Forelimb muscle (tissue), 1 donor: ENCODE measurements around the gene KRT32. TPM values are rescaled to one million over a fixed set of nuclear protein-coding genes. Genes with fewer than 3 reads are reported as not detected.

ENCODE experiments used
- DNase-seq: peaks from one replicate; pipeline ENCODE4 v3.0.0-alpha.2; 2013; ENCODE audit warnings: low read depth
- polyA plus RNA-seq: library from polyadenylated mRNA; unstranded; fragments of 120-200 nt; gene quantifications from one replicate; pipeline ENCODE4 v1.2.1, GENCODE V29; 2013; ENCODE audit not compliant: insufficient read length

KRT32 gene
- polyA plus RNA-seq, 1 donor, result not detected

- no peak for DNase-seq
Observed at GRCh38 chr17:41492771-41493170, 25.6 kb upstream of the KRT32 start.

GRCh38 chr17:41492351-41492750 is 25.2 kb upstream of the KRT32 start:
- no peak for DNase-seq

GRCh38 chr17:41491476-41491875 is 24.3 kb upstream of the KRT32 start:
- no peak for DNase-seq

- no peak for DNase-seq
Observed at GRCh38 chr17:41490000-41490990, 23.1 kb upstream of the KRT32 start.

GRCh38 chr17:41489531-41489930 is 22.3 kb upstream of the KRT32 start, which contains the start of gene KRT36:
KRT36 (minus strand) TSS chr17:41489910; CDS start chr17:41489864, 46 bp downstream.
- DNase-seq, result no peak

- no peak for DNase-seq
Observed at GRCh38 chr17:41486809-41487530, 19.8 kb upstream of the KRT32 start.

GRCh38 chr17:41486316-41486715 is 19.1 kb upstream of the KRT32 start:
- no peak for DNase-seq

- DNase-seq, result no peak
Observed at GRCh38 chr17:41484920-41485904, 18.0 kb upstream of the KRT32 start.

GRCh38 chr17:41483991-41484826 is 17.0 kb upstream of the KRT32 start:
- DNase-seq, result no peak

GRCh38 chr17:41483531-41483930 is 16.3 kb upstream of the KRT32 start:
- no peak for DNase-seq

GRCh38 chr17:41481036-41481435 is 13.8 kb upstream of the KRT32 start, which contains the start of gene KRT35:
KRT35 (minus strand) TSS chr17:41481151; CDS start chr17:41481097, 54 bp downstream.
- DNase-seq, result no peak

- DNase-seq, result no peak
Observed at GRCh38 chr17:41480581-41480980, 13.4 kb upstream of the KRT32 start.

GRCh38 chr17:41480136-41480535 is 12.9 kb upstream of the KRT32 start:
- no peak for DNase-seq

- DNase-seq, result no peak
Observed at GRCh38 chr17:41478237-41478636, 11.1 kb upstream of the KRT32 start.

- no peak for DNase-seq
Observed at GRCh38 chr17:41476866-41477815, 10.0 kb upstream of the KRT32 start.

GRCh38 chr17:41475421-41475820 is 8.2 kb upstream of the KRT32 start:
- DNase-seq, result no peak

GRCh38 chr17:41474863-41475262 is 7.7 kb upstream of the KRT32 start:
- no peak for DNase-seq

- DNase-seq, result no peak
Observed at GRCh38 chr17:41468346-41468745, 1.2 kb upstream of the KRT32 start.

- no peak for DNase-seq
Observed at GRCh38 chr17:41467561-41467960, 375 bp upstream of the KRT32 start.
